Fibroblast of the conjunctiva (primary cell): ENCODE data around the gene RPL14.
"Not testable (repeated sequence)": the region's sequence is repeated elsewhere in the genome, so short reads cannot be mapped to it uniquely, and the experiment has no call there.

ENCODE experiments used
- DNase-seq: peaks from one replicate; pipeline ENCODE4 v3.0.0-alpha.2; 2010; ENCODE audit warnings: low read depth

The RPL14 gene

DNA sequence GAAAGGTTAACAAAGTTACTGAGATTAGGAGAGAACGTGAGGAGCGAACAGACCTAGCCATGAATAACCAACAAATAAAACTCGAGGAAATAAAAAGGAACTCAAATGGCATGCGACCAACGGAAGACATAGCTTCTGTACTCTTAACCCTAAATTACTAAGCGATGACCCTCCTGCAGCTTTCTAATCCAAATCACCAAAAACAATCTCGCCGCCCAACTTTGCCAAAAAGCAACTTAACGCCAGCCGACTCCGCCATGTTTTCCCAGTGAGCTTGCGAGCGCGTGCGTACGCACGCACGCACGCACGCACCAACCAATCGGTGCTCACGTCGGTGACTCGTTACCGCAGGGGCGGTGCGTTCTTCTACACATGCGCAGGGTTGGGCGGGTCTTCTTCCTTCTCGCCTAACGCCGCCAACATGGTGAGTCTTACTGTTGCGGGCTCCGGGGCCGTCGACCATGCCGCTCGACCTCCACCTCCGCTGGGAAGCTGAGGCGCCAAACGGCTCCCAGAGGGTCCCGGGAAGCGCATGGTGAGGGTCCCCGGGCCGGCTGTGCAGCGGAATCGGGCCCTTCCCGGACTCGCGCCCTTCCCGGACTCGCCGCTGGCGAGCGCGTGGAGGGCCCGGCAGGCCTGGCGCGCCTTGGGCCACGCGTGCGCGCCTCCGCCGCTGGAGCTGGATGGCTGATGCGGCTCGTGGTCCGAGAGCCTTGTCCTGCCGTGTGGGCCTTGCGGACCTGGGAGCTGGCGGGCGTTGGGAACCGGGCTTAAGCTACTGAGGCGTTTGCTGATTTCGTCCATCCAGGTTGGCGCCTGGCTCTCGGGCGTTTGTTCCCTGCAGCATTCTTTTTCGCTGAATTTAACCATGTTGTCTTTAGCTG is at the start of gene RPL14:
Gene RPL14, plus strand, starts transcription at position 400 of the 884 bp plus-strand sequence. Its CDS starts 133 bp downstream, at position 533.
- peak; percentile 93 for DNase-seq

DNA sequence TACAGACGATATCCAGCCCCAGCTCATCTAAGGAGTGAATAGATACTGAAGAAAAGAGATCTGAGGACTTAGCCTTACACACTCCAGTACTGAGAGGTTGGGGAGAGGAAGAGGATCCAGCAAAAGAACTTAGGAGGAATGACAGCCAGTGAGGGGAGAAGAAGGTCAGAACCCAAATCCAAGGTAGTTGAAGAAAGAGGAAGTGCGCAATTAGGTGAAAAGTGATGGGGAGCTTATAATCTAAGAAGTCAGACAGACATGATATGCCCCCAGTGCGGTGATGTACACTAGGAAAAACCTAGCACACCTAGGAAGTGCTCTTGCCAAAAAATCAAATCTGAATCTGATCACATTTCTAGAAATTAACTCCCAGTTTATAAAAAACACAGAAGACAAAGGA is 49.5 kb upstream of the RPL14 start:
- DNase-seq, result no peak

DNA sequence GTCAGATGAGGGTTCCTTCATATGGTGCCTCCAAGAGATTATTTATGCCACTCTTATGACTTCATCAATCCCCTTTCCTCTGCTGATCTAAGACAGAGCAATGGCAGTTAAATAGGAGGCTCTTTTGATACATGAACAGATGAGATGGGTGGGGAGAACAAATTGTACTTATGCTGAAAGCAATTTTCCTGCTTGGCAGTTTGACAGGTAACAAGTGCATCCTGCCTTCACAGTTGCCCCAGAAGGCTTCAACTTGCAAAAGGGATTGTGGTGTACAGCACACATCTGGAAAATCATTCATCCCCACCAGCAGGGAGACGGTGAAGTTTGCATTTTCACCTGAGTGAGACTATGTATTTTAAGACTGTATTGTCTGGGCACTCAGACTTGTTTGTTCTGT is 42.9 kb upstream of the RPL14 start:
- DNase-seq, result no peak

DNA sequence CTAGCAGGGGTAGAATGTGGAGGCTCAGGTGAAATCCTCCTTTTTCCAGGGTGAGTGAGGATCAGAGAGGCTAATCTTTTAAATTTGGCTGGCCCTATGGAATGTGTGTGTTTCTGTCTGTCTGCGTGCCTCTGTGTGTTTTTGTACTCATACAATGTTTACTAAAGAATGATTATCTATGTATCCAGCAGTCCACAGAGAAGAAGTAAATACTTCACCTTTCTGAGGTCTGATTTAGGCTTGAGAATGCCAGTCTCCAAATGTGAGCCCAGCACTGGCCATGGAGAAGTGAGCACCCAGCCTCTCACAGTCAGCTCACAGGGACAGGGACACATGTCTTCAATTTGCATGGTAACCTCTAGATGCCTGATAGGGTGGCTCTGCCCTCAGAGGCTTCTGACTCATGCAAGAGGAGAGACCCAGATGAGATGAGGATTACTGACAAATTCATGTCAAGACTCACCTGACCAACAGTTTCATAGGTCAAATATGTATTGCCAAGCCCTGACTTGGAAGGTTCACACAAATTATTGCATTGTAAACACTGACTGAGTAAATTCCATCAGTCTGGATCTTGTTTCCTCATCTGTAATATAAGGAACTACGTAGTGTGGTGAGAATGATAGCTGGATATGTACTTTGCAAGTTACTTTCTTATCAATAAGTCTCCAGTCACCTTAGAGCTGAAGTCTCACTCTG is 39.1 kb upstream of the RPL14 start:
- no peak for DNase-seq

DNA sequence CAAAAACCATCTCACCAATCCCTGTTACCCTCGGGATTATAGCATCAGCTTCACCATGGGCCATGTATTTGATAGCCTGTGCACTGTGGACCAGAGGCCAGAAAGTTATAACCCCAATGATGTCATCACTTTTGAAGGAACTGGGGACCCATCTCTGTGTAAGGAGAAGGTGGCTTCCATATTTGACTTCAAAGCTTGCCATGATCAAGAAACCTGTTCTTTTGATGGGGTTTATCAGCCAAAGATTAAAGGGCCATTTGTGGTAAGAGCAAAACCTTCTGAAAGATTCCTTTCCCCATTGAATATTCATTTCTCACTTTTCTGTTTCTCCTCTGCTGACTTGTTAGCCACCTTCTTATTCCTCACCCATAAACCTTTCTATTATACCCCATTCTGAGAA is 34.3 kb upstream of the RPL14 start:
- DNase-seq, result no peak

DNA sequence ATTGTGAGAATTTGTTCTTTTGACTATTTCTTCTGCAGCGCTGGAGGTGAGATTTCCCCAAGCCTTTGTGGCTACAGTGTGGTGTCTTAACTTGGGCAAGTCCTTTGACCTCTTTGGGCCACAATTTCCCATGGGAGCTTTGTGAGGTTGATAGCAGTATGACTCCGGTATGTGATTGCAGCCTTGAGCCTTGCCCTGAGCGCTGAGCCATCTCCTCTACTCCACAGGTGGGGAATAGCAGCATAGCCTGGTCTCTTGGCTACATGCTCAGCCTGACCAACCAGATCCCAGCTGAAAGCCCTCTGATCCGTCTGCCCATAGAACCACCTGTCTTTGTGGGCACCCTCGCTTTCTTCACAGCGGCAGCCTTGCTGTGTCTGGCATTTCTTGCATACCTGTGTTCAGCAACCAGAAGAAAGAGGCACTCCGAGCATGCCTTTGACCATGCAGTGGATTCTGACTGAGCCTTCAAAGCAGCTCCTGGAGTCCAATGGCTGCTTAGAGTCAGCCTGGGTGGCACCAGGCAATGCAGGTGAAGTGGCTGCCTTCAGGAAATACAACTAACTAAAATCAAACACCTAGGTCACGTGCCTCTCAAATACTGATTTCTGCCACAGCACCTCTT is 30.0 kb upstream of the RPL14 start:
- no peak for DNase-seq

DNA sequence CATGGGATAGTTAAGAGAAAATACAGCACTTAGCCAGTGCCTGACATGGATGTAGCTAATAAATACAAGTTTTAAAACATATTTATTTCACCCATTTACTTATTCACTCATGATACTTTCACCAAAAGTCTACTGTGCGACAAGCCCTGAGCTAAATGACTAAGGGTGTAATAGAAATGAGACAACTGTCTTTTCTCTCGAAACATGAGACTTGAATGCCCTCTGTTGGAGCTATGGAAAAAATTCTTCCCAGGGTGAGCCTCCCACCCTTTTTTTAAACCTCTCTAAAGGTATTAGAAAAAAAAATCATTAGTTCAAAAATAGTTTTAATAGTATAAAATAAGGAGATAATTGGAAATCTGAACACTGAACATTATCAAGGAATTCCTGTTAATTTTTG is 24.3 kb upstream of the RPL14 start:
- no peak for DNase-seq

DNA sequence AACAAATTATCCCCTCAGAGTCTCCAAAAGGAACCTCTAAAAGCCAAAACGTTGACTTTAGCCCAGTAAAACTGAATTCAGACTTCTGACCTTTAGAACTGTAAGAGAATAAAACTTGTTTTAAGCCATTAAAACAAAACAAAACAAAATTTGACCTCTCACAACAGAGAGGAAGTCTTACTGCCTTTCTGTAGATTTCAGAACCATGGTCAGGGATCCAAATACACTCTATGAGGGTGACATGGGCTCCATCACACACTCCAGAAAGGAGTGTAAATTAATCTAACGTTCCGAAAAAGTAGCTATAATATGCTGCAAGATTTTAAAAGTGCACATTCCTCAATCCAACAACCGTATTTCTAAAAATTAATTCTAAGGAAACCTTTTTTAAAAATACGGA is 19.2 kb upstream of the RPL14 start:
- DNase-seq, result no peak

DNA sequence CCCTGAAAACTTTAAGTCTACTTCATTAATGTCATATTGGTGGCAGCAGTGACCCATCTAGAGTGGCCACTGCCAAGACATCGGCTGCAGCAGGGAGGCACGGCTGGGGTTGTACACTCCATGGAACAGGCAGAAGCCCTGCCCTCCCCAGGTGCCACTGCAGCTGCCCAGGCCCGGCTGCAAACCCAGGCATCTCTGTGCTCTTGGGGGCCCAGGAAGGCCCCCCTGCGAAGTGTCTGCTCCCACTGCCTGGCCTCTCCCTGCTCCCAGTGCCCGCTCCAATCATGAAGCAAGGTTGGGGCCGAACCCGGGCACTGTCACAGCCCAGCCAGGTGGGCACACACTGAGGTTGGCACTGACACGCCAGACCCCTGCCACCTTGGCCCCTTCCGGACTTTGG is 12.1 kb upstream of the RPL14 start:
- DNase-seq, result no peak

DNA sequence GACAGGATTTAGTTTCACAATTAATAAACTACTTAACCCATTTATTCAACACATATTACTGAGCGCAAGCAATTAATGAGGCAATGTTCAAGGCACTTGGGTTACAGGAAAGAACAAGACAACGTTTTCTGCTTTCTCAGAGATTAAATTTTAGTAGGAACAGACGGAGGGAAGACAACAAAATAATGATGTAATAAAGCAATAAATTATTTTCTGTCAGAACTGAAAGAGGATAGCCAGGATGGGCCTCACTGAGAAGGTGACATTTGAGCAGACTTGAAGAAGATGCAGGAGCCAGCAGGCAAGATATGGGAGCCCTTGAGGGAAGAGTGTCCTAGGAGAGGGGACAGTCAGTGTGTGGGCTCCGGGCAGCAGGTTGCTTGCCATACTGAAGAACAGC is 11.3 kb upstream of the RPL14 start:
- DNase-seq, result no peak

DNA sequence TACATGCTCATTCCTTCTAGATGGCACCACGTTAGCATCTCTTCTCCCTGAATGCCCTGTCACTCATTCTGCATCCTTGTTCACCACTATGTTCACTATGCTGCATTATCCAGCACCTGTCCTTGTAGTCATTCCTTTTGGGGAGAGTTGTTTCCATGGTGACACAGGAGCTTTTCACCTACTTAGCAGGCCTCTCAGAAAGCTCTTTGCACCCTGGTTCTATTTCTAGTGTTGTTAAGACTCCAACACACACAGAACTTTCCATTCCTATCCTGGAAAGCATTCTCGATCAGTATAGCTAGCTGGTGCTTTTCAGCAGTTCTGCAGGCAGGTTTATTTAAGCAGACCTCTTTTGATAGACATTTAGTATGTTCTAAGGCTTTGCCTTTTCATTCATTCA is 6.7 kb upstream of the RPL14 start:
- DNase-seq, result no peak

DNA sequence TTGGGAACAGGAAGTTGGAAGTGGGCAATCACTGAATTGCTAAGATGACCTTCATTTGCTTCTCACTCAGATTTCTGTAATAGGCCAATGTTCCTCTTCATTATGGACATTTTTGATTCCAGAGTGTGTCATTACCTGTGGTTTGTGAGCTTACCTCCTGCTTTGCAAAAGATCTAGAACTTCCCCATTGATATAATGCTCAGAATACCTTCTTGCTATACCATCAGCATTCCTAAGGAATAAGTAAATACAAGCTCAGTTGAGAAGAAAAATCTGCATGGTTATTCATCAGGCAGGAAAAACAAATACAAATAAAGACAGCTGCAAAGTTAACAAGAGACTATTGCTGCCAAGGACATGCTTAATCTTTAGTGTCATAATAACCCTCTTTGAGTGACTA is 5.6 kb upstream of the RPL14 start:
- no peak for DNase-seq

DNA sequence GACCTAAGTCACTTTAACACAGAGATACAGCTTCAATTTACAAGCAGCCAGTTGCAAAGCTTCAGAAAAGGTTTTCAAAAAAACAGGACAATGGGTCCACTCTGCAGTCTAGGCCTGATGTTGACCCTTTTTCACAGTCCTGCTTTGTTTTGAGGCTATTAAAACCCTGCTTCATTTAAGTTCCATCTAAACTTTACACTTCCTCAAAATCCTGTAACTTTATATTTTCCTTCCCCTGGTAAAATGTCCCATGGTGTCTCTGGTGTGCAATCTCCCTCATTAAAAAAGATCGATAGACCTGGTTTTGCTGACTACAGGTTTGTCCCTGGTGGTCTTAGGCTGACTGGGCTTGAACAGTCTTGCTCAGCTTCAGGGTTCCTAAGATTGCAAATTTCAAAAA is 5.1 kb upstream of the RPL14 start:
- DNase-seq, result no peak

DNA sequence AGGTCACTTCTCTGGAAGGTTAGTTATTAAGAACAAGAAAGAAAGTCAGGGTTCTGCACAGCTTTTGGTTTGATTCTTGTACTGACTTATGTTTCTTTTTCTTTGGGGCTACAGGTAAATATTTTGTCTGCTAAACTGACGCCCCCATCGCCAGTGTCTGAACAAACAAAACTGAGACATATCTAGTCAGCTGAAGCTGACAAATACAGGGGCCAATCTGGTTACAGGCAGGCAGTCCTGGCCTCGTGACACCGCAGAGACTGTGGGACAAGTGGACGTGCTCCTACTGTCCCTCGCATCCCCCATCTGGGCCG is 4.6 kb upstream of the RPL14 start:
- DNase-seq, result no peak

DNA sequence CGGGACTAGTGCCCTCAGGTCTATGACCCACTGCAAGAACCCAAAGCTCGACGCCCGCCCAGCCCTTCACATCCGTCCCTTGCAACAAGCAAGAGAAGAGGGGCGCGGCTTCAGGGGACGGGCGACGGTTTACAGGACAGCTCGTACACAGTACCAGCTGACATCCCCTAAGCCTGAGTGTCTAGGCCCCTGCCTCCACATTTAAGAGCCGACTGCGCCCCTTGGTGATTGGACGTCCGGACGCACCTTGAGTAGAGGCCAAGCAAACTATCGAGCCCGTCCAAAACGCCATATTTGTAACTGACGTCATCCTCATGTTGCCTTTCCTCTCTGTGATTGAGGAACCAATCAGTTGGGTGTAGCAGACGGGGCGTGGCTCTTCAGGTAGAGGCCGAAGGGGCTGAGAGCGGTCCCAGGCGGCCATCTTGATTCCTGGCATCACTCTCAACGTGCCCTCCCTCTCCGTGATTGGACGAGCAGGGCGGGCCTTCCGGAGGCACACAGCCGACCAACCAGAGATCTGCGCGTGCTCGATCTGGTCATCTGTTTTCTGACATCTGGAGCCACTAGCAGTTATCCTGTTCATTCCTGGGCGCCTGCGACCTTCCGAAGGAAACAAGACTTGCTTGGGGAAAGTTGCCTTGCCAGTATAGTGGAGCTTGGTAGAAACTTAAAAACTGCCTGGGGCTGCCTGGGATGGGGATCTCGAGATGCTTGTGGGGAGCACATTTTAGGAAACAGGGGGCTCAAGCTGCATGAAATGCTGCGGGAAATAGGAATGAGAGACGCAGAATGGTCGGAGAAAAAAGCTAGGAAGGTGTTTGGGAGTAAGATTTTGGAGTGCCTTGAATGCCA is 4.0 kb upstream of the RPL14 start:
- DNase-seq, result peak; percentile 98

DNA sequence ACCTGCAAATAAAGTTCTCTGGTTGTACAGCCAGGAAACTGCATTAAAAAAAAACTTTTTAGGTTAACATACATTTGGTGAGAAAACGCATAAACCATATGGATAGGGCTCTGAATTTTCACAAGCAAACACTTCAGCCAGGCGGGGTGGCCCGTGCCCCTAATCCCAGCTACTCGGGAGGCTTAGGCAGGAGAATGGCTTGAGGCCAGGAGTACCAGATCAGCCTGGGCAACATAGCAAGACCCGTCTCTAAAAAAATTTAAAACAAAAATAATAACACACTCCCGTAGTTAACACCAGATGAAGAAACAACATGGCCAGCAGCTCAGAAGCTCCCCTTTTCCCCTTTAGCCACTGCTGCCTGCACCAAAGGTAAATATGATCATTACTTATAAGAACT is 3.2 kb upstream of the RPL14 start:
- DNase-seq, result no peak

DNA sequence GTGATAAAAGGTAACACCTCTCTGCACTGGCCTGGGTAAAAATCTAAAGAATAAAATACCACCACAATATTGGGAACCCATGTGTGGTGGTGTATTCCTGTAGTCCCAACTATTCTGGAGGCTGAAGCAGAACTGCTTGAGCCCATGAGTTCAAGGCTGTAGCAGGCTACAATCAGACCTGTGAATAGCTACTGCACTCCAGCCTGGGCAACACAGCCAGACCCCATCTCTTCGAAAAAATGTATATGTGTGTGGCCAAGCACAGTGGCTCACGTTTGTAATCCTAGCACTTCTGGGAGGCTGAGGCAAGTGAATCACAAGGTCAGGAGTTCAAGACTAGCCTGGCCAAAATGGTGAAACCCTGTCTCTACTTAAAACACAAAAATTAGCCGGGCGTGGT is 1.8 kb upstream of the RPL14 start:
- DNase-seq, result no peak

DNA sequence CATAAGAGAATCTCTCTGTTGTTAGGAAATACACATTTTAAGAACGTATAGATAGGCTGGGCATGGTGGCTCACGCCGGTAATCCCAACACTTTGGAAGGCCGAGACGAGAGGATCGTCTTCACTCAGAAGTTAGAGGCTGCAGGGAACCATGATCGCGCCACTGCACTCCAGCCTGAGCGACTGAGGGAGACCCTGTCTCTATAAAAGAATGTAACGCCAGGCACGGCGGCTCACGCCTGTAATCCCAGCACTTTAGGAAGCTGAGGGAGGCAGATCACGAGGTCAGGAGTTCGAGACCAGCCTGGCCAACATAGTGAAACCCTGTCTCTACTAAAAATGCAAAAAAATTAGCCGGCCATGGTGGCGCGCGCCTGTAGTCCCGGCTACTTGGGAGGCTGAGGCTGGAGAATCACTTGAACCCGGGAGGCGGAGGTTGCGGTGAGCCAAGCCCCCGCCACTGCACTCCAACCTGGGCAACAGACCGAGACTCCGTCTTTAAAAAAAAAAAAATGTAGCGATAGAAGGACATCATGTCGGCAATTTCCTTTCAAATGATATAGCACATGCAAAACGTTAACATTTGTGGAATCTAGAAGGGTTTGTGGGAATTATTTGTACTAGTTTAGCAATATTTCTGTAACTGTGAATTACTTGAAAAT is 730 bp upstream of the RPL14 start:
- DNase-seq, result no peak

DNA sequence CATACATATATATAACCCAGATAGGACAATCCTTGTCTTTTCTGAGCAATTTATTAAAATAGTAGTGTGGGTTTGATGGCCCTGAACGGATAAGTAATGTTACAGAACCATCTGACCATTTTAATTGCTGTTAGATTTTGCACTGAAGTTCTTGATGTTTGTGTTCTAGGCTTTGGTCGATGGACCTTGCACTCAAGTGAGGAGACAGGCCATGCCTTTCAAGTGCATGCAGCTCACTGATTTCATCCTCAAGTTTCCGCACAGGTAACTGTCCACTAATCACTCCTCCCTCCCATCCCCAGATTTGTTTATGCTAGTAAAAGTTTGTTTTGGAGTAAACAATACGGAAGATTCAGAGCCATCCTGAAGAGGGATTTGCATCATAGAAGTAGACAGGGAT is 1.3 kb downstream of the RPL14 start:
- DNase-seq, result no peak

DNA sequence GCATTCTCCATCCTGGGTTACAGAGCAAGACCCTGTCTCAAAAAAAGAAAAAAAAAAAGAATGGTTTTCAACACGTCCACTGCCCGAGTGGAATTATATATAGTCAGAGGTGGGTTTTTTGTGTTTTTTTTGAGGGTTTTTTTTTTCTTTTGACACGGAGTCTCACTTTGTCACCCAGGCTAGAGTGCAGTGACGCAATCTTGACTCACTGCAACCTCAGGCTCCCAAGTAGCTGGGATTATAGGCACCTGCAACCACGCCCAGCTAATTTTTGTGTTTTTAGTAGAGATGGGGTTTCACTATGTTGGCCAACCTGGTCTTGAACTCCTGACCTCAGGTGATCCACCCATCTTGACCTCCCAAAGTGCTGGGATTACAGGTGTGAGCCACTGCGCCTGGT is 3.3 kb downstream of the RPL14 start:
- DNase-seq, result not testable (repeated sequence)

DNA sequence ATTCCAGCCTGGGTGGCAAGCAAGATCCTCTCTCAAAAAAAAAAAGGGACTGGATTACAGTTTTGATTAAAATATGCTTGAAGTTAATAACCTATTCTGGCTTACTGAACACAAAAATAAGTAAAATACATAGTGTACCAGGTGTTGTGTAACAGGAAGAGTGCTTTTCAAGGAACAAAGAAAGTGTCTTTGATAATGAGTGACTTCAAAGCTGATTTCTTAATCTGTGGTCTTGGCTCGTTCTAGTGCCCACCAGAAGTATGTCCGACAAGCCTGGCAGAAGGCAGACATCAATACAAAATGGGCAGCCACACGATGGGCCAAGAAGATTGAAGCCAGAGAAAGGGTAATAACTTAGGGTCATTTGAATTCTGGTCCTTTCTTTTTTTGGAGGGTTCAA is 4.0 kb downstream of the RPL14 start:
- DNase-seq, result no peak

DNA sequence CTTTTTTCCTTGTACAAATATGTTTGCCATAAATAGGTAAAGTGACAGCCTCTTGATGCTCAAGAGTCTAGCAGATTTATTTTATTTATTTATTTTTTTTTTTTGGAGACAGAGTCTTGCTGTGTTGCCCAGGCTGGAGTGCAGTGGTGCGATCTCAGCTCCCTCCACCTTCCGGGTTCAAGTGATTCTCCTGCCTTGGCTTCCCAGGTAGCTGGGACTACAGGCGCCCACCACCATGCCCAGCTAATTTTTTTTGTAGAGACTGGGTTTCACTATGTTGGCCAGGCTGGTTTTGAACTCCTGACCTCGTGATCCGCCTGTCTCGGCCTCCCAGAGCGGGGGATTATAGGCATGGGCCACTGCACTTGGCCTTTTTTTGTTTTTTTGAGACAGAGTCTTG is 5.7 kb downstream of the RPL14 start:
- not testable (repeated sequence) for DNase-seq
